HepG2 (cell line): Measurements from ENCODE around the gene NUDT3. TPM values are rescaled to one million over a fixed set of nuclear protein-coding genes. Genes with fewer than 3 reads are reported as not detected.
A peak's percentile ranks its signal among the peaks of the same experiment; 100 is the strongest.

Source experiments
- EEA1 ChIP-seq: sonication (generic); formaldehyde crosslinking; IDR thresholded peaks from 2 replicates; pipeline ENCODE4 v1.5.1; 2020; ENCODE audit warnings: mild to moderate bottlenecking, missing genetic modification reagents, borderline replicate concordance
- HNRNPH1 ChIP-seq: fragments of 200-400 bp; formaldehyde crosslinking; optimal IDR thresholded peaks from 2 replicates; pipeline ENCODE3; 2017; ENCODE audit warnings: mild to moderate bottlenecking, low read depth, low read length
- KDM2A ChIP-seq: sonication (generic); formaldehyde crosslinking; IDR thresholded peaks from 2 replicates; pipeline ENCODE4 v1.4.0; 2020; ENCODE audit warnings: low read depth, missing genetic modification reagents, borderline replicate concordance
- MAFK ChIP-seq, 2 experiments: IDR thresholded peaks in 1 of 2; conservative IDR thresholded peaks in 1 of 2; 2 replicates each; pipeline ENCODE4 v1.6.1; 2011; ENCODE audit warnings: improper control_type of control experiment in 2 of 2, low read length in 2 of 2
- MTF1 ChIP-seq: sonication (generic); formaldehyde crosslinking; IDR thresholded peaks from 2 replicates; pipeline ENCODE4 v1.5.0; 2020; ENCODE audit warnings: missing genetic modification reagents
- MXI1 ChIP-seq: IDR thresholded peaks from 3 replicates; pipeline ENCODE4 v1.6.1; 2012; ENCODE audit warnings: low read depth, low read length, inconsistent platforms, borderline replicate concordance
- RBM39 ChIP-seq: fragments of 200-400 bp; formaldehyde crosslinking; IDR thresholded peaks from one replicate; pipeline ENCODE4 v1.6.1; 2018; ENCODE audit warnings: antibody characterized with exemption, mild to moderate bottlenecking, low read depth, low read length; ENCODE audit not compliant: poor library complexity, severe bottlenecking
- SAP130 ChIP-seq: IDR thresholded peaks from 2 replicates; pipeline ENCODE4 v1.6.1; 2016; ENCODE audit warnings: low read depth
- SCMH1 ChIP-seq: sonication (generic); formaldehyde crosslinking; IDR thresholded peaks from 2 replicates; pipeline ENCODE4 v1.9.0; 2021; ENCODE audit warnings: missing genetic modification reagents, mild to moderate bottlenecking, borderline replicate concordance
- SNAPC4 ChIP-seq: sonication (generic); formaldehyde crosslinking; IDR thresholded peaks from 2 replicates; pipeline ENCODE4 v1.4.0; 2020; ENCODE audit warnings: mild to moderate bottlenecking, missing genetic modification reagents
- TFAP4 ChIP-seq: sonication (generic); IDR thresholded peaks from 2 replicates; pipeline ENCODE4 v1.6.1; 2016; ENCODE audit warnings: low read depth, borderline replicate concordance
- THAP7 ChIP-seq: sonication (generic); formaldehyde crosslinking; IDR thresholded peaks from 2 replicates; pipeline ENCODE4 v1.8.1; 2023; ENCODE audit warnings: mild to moderate bottlenecking, missing genetic modification reagents
- ZBTB34 ChIP-seq: sonication (generic); formaldehyde crosslinking; IDR thresholded peaks from 2 replicates; pipeline ENCODE4 v1.8.0; 2022; ENCODE audit warnings: mild to moderate bottlenecking, missing genetic modification reagents
- ZGPAT ChIP-seq: IDR thresholded peaks from 2 replicates; pipeline ENCODE4 v1.6.1; 2016; ENCODE audit warnings: mild to moderate bottlenecking
- ZNF205 ChIP-seq: IDR thresholded peaks from 2 replicates; pipeline ENCODE4 v1.6.1; 2018; ENCODE audit warnings: missing biosample characterization, missing genetic modification reagents
- ZNF207 ChIP-seq: fragments of 450-650 bp; IDR thresholded peaks from 2 replicates; pipeline ENCODE4 v1.6.1; 2016; ENCODE audit warnings: antibody characterized with exemption, borderline replicate concordance
- ZNF556 ChIP-seq: sonication (generic); formaldehyde crosslinking; IDR thresholded peaks from 2 replicates; pipeline ENCODE4 v1.4.0; 2020; ENCODE audit warnings: mild to moderate bottlenecking, missing genetic modification reagents, borderline replicate concordance
- ZNF841 ChIP-seq: sonication (generic); formaldehyde crosslinking; IDR thresholded peaks from 2 replicates; pipeline ENCODE4 v1.8.1; 2023; ENCODE audit warnings: missing genetic modification reagents, borderline replicate concordance
- ZNF878 ChIP-seq: sonication (generic); formaldehyde crosslinking; IDR thresholded peaks from 2 replicates; pipeline ENCODE4 v1.8.1; 2023; ENCODE audit warnings: mild to moderate bottlenecking, missing genetic modification reagents, moderate library complexity
- polyA plus RNA-seq, 8 experiments: library from polyadenylated mRNA; depleted of rRNA in 3 of 8; stranded (reverse) in 7 of 8; unstranded in 1 of 8; fragments of >200 nt; fragmentation: Illumina TruSeq in 4 of 8; extraction: Trizol in 4 of 8; gene quantifications; 2 replicates each; pipeline versions ENCODE4 v1.2.1 to v1.2.3, GENCODE V29; 2011 to 2016; ENCODE audit warnings: low read depth in 4 of 8, missing spikeins in 1 of 8, mixed read lengths in 1 of 8; ENCODE audit not compliant: insufficient read depth in 1 of 8
- total RNA-seq, 5 experiments: library from RNA; depleted of rRNA; stranded (reverse); fragments of >200 nt; fragmentation: Illumina TruSeq; extraction: Trizol; gene quantifications; 2 replicates each; pipeline ENCODE4 v1.2.3, GENCODE V29; 2016; ENCODE audit warnings: low read depth in 1 of 5

The NUDT3 gene
- total and polyA plus RNA-seq, 2 of the 13 experiments (the other 11 are each of a cell fraction or from before 2014, with no cell fraction given) = 20.2 to 20.6 TPM

GRCh38 chr6:34243901-34244884, 148.3 kb downstream of the NUDT3 start (continued):
- TF ChIP-seq ZBTB34 (CRISPR knock-in tag) = no peak
- TF ChIP-seq TFAP4 = peak; percentile 40; the same call in 1 of the 2 replicates
- TF ChIP-seq MXI1 = peak; percentile 40; the same call in 1 of the 3 replicates
- no peak for TF ChIP-seq SNAPC4 (CRISPR knock-in tag)
- TF ChIP-seq ZNF207 = no peak
- no peak for TF ChIP-seq ZGPAT (CRISPR knock-in tag)
- no peak for TF ChIP-seq ZNF556 (CRISPR knock-in tag)
- TF ChIP-seq RBM39 = peak; percentile 40
- peak; percentile 37 for TF ChIP-seq HNRNPH1
- no peak for TF ChIP-seq ZNF841 (CRISPR knock-in tag)
- no peak for TF ChIP-seq ZNF878 (CRISPR knock-in tag)
- TF ChIP-seq MTF1 (CRISPR knock-in tag) = no peak
- TF ChIP-seq EEA1 (CRISPR knock-in tag) = no peak
- TF ChIP-seq SCMH1 (CRISPR knock-in tag) = no peak
- 0 out of 4 replicates have a peak, but pooled peaks have one; percentile 23 to 55 for TF ChIP-seq MAFK (conservative IDR thresholded peaks at IDR 0.05 in 1 of 2, IDR thresholded peaks at IDR 0.05 in 1 of 2; ENCODE audit: low read length in 2 of 2)
- TF ChIP-seq KDM2A (CRISPR knock-in tag) = peak; percentile 10; the same call in 1 of the 2 replicates
- no peak for TF ChIP-seq THAP7 (CRISPR knock-in tag)
- TF ChIP-seq SAP130 (CRISPR knock-in tag) = peak; percentile 59
- TF ChIP-seq ZNF205 (CRISPR knock-in tag) = no peak
